Esophagus muscularis mucosa (tissue), 4 donors: ENCODE data around the gene FAM3B.

Source experiments
- CTCF ChIP-seq, 3 experiments: fragments of 200-600 bp in 2 of 3; fragments of 450-650 bp in 1 of 3; sonication (generic) in 2 of 3; IDR thresholded peaks; one replicate each; pipeline ENCODE4 v1.5.1; 2017 to 2019; ENCODE audit warnings: antibody characterized with exemption in 3 of 3, mild to moderate bottlenecking in 2 of 3, moderate library complexity in 1 of 3
- EP300 ChIP-seq: sonication (generic); formaldehyde crosslinking; IDR thresholded peaks from one replicate; pipeline ENCODE4 v1.6.1; 2017; ENCODE audit warnings: antibody characterized with exemption
- POLR2A ChIP-seq: fragments of 450-650 bp; IDR thresholded peaks from one replicate; pipeline ENCODE4 v1.6.1; 2017; ENCODE audit warnings: antibody characterized with exemption, moderate library complexity, mild to moderate bottlenecking, low read depth
- POLR2AphosphoS5 ChIP-seq, 2 donors: sonication (generic); formaldehyde crosslinking; IDR thresholded peaks; one replicate each; pipeline ENCODE4 v1.6.1; 2017; ENCODE audit warnings: antibody characterized with exemption in 2 of 2

- TF ChIP-seq CTCF (IDR thresholded peaks at IDR 0.05) (peak; percentile 65 to 80 (median 77)), POLR2A (no peak), POLR2AphosphoS5 (IDR thresholded peaks at IDR 0.05) (no peak), EP300 (no peak)
Measured at GRCh38 chr21:41283211-41283818, 33.3 kb upstream of the FAM3B start.
